ENCODE measurements around the gene KMT2B. TPM values are rescaled to one million over a fixed set of nuclear protein-coding genes. Genes with fewer than 3 reads are reported as not detected.

Gene KMT2B
- total and polyA plus RNA-seq, 9 of the 15 experiments (the other 6 are each of a cell fraction or from before 2014, with no cell fraction given): 0.63 to 43.9 (median 8.1) TPM

- Histone ChIP-seq H2AFZ (ENCODE audit: low read depth, low read length) (no peak overlapping the region), H3K9me3 (replicated peaks; ENCODE audit: control insufficient read depth, insufficient read depth, low read depth, low read length) (no peaks in the 10 kb centered on the region), H3K9me1 (ENCODE audit: control insufficient read depth, insufficient read depth, low read length) (no peaks in the 10 kb centered on the region), H3K36me3 (ENCODE audit: control insufficient read depth, insufficient read depth, low read length) (peaks cover 23% of the 10 kb centered on the region; the same call in 1 of the 3 replicates), H3K27ac (ENCODE audit: extremely low read depth, low read depth, low read length) (no peak overlapping the region), H4K20me1 (replicated peaks; ENCODE audit: control insufficient read depth, insufficient read depth, low read length) (no peaks in the 10 kb centered on the region), H3K4me3 (no peak overlapping the region), H3K9ac (ENCODE audit: insufficient read depth in 1 of 2, low read depth in 2 of 2, low read length in 2 of 2) (peak overlapping the region in 1 of 2 experiments; percentile 81; a peak in 3 of 4 replicates), H3K4me2 (ENCODE audit: insufficient read depth, low read length) (no peak overlapping the region), H3K27me3 (ENCODE audit: control insufficient read depth in 2 of 2, insufficient read depth in 2 of 2, low read length in 2 of 2) (no peaks in the 10 kb centered on the region), H3K4me1 (replicated peaks in 1 of 2; ENCODE audit: control insufficient read depth in 2 of 2, insufficient read depth in 2 of 2, low read length in 2 of 2) (peaks cover 9 to 27% of the 10 kb centered on the region in 2 experiments; a peak in 4 of 5 replicates), H3K79me2 (ENCODE audit: control insufficient read depth, insufficient read depth, low read length) (peaks cover 16% of the 10 kb centered on the region)
- intact Hi-C loops (cut with micrococcal nuclease): no loop called here
- no peak for FAIRE-seq
- ChIA-PET CTCF (ENCODE audit: low intra/inter-chr PET ratio) (no interaction called here), POLR2A (interaction anchor here (1.3 kb wide), 1 partner anchor 15 kb away, joined by 4 read pairs; no protein-coding TSS in a partner anchor)
- ATAC-seq: no peak
- WGBS (ENCODE audit: insufficient coverage, low coverage, missing lambda C conversion rate): 100% methylated on average over 1 of the region's 5 CpGs
- no TSS peak for BruUV-seq (replicated peaks)
- no peak for TF ChIP-seq TAF7 (tag; IDR thresholded peaks at IDR 0.05)
- no peak for TF ChIP-seq POLR2B (IDR thresholded peaks at IDR 0.05; ENCODE audit: low read depth, partially characterized antibody)
- no peak for TF ChIP-seq ZNF584 (CRISPR knock-in tag; IDR thresholded peaks at IDR 0.05; ENCODE audit: low read depth)
- no peak for TF ChIP-seq KAT2B (IDR thresholded peaks at IDR 0.05; ENCODE audit: low read depth, low read length)
- no peak for TF ChIP-seq NUFIP1 (IDR thresholded peaks at IDR 0.05; ENCODE audit: partially characterized antibody)
- TF ChIP-seq, protein P1, sequence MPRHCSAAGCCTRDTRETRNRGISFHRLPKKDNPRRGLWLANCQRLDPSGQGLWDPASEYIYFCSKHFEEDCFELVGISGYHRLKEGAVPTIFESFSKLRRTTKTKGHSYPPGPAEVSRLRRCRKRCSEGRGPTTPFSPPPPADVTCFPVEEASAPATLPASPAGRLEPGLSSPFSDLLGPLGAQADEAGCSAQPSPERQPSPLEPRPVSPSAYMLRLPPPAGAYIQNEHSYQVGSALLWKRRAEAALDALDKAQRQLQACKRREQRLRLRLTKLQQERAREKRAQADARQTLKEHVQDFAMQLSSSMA (CRISPR knock-in tag; IDR thresholded peaks at IDR 0.05): no peak
- TF ChIP-seq FOSL1 (tag; conservative IDR thresholded peaks at IDR 0.05): no peak
- no peak for TF ChIP-seq RBM22 (IDR thresholded peaks at IDR 0.05; ENCODE audit: low read depth, low read length, poor library complexity, severe bottlenecking)
- TF ChIP-seq ERF (CRISPR knock-in tag; IDR thresholded peaks at IDR 0.05): no peak
- no peak for TF ChIP-seq CSDE1 (IDR thresholded peaks at IDR 0.05)
- DNase-seq (ENCODE audit: extremely low read depth in 1 of 4, low spot score in 3 of 4): no peak
- in situ Hi-C loops (cut with MboI): no loop called here
These were observed 32.4 kb downstream of the KMT2B start for GRCh38 chr19:35750167-35750566.

Data from K562 (cell line).